ENCODE measurements around the gene SMAD4. TPM values are rescaled to one million over a fixed set of nuclear protein-coding genes. Genes with fewer than 3 reads are reported as not detected.

The SMAD4 gene
- polyA plus RNA-seq, 3 donors, result 21.0 to 34.0 (median 29.1) TPM

- TF ChIP-seq CTCF (IDR thresholded peaks at IDR 0.05), result no peak
- peaks cover 24% of the 10 kb centered on the region for H3K4me1 Mint-ChIP-seq
- no peak overlapping the region for H3K9ac ChIP-seq (ENCODE audit: insufficient read depth, low read length, poor library complexity, severe bottlenecking)
- H3K27ac ChIP-seq (ENCODE audit: low read depth in 1 of 2, low read length in 2 of 2), result peak overlapping the region in 1 of 2 donors; percentile 33
- H3K27me3 Mint-ChIP-seq (ENCODE audit: low read depth in 3 of 3), result no peaks in the 10 kb centered on the region
- peaks cover 90% of the 10 kb centered on the region for H4K20me1 ChIP-seq (ENCODE audit: insufficient read depth, low read length)
- H3K4me3 ChIP-seq (replicated peaks in 1 of 3; ENCODE audit: low read depth in 2 of 3, low read length in 3 of 3), result no peak overlapping the region
- intact Hi-C loops (cut with micrococcal nuclease), result no loop called here
- H3K4me2 ChIP-seq (replicated peaks; ENCODE audit: extremely low read depth, low read length, poor library complexity, severe bottlenecking), result no peak overlapping the region
- H2AFZ ChIP-seq (ENCODE audit: insufficient read depth, low read depth, low read length, poor library complexity, severe bottlenecking), result no peak overlapping the region
- peak overlapping the region in 5 of 7 donors; percentile 1 to 69 (median 16) for H3K27ac Mint-ChIP-seq
- peaks cover 83% of the 10 kb centered on the region for H3K79me2 ChIP-seq (ENCODE audit: insufficient read depth, low read length)
- peaks cover 27 to 32% of the 10 kb centered on the region in 2 donors for H3K36me3 ChIP-seq (replicated peaks in 1 of 2; ENCODE audit: control insufficient read depth in 1 of 2, insufficient read depth in 2 of 2, low read length in 2 of 2)
- peaks cover 17 to 30% of the 10 kb centered on the region in 2 donors for H3K36me3 Mint-ChIP-seq
- WGBS (ENCODE audit: insufficient coverage), result 78% methylated on average over 2 of the region's 2 CpGs
- no peaks in the 10 kb centered on the region for H3K27me3 ChIP-seq (ENCODE audit: control insufficient read depth in 2 of 2, insufficient read depth in 2 of 2, low read length in 2 of 2)
- no peaks in the 10 kb centered on the region for H3K9me3 ChIP-seq (replicated peaks in 1 of 2; ENCODE audit: control insufficient read depth in 1 of 2, insufficient read depth in 1 of 2, low read length in 2 of 2)
- no peaks in the 10 kb centered on the region for H3K9me3 Mint-ChIP-seq
- no peak for DNase-seq
- no peak overlapping the region for H3K4me3 Mint-ChIP-seq
- H3K4me1 ChIP-seq (ENCODE audit: control insufficient read depth in 1 of 2, insufficient read depth in 2 of 2, low read length in 2 of 2), result no peaks in the 10 kb centered on the region
Measured at GRCh38 chr18:51044928-51045585, 15.0 kb downstream of the SMAD4 start.

GRCh38 chr18:51048190-51048589 is 18.2 kb downstream of the SMAD4 start:
- no peak for TF ChIP-seq CTCF (IDR thresholded peaks at IDR 0.05)
- H3K36me3 ChIP-seq (replicated peaks in 1 of 2; ENCODE audit: control insufficient read depth in 1 of 2, insufficient read depth in 2 of 2, low read length in 2 of 2), result peaks cover 31 to 54% of the 10 kb centered on the region in 2 donors
- intact Hi-C loops (cut with micrococcal nuclease), result no loop called here
- Mint-ChIP-seq H3K27me3 (ENCODE audit: low read depth in 3 of 3) (no peaks in the 10 kb centered on the region), H3K36me3 (peaks cover 32 to 45% of the 10 kb centered on the region in 2 donors), H3K9me3 (no peaks in the 10 kb centered on the region), H3K27ac (peak overlapping the region in 2 of 7 donors; percentile 0 to 10), H3K4me3 (no peak overlapping the region), H3K4me1 (peaks cover 12% of the 10 kb centered on the region)
- no peak overlapping the region for H3K4me2 ChIP-seq (replicated peaks; ENCODE audit: extremely low read depth, low read length, poor library complexity, severe bottlenecking)
- no peak overlapping the region for H3K9ac ChIP-seq (ENCODE audit: insufficient read depth, low read length, poor library complexity, severe bottlenecking)
- H3K4me1 ChIP-seq (ENCODE audit: control insufficient read depth in 1 of 2, insufficient read depth in 2 of 2, low read length in 2 of 2), result no peaks in the 10 kb centered on the region
- no CpG with 5 or more reads among the region's 1 CpG for WGBS (ENCODE audit: insufficient coverage)
- no peak overlapping the region for H3K27ac ChIP-seq (ENCODE audit: low read depth in 1 of 2, low read length in 2 of 2)
- no peak overlapping the region for H3K4me3 ChIP-seq (replicated peaks in 1 of 3; ENCODE audit: low read depth in 2 of 3, low read length in 3 of 3)
- no peaks in the 10 kb centered on the region for H3K9me3 ChIP-seq (replicated peaks in 1 of 2; ENCODE audit: control insufficient read depth in 1 of 2, insufficient read depth in 1 of 2, low read length in 2 of 2)
- H2AFZ ChIP-seq (ENCODE audit: insufficient read depth, low read depth, low read length, poor library complexity, severe bottlenecking), result no peak overlapping the region
- no peaks in the 10 kb centered on the region for H3K27me3 ChIP-seq (ENCODE audit: control insufficient read depth in 2 of 2, insufficient read depth in 2 of 2, low read length in 2 of 2)
- H4K20me1 ChIP-seq (ENCODE audit: insufficient read depth, low read length), result peaks cover 72% of the 10 kb centered on the region
- no peak for DNase-seq
- H3K79me2 ChIP-seq (ENCODE audit: insufficient read depth, low read length), result peaks cover 67% of the 10 kb centered on the region
